HEK293 (cell line): ENCODE results near the gene LPP.

Experiments
- CTCF ChIA-PET: fragments of 350-600 bp; formaldehyde crosslinking; extraction: SDS; loops from one replicate; lab custom pipeline; 2021; ENCODE audit warnings: antibody characterized with exemption; lab: Yijun Ruan, JAX
- POLR2A ChIA-PET: fragments of 300-600 bp; formaldehyde crosslinking; extraction: SDS; loops from one replicate; lab custom pipeline; 2020; ENCODE audit warnings: antibody characterized with exemption, inconsistent platforms; lab: Yijun Ruan, JAX
- H3K27ac ChIP-seq: fragments of 200-500 bp; sonication (Bioruptor generic); 2 replicates; pipeline ENCODE4 v1.5.1; 2014; ENCODE audit warnings: low read depth, low read length, control low read depth, inconsistent platforms; ENCODE audit errors: extremely low read depth
- H3K36me3 ChIP-seq, 2 experiments: fragments of 200-500 bp in 1 of 2; sonication (Bioruptor generic) in 1 of 2; 1 replicate in 1 of 2; 2 replicates in 1 of 2; pipeline ENCODE4 v1.5.1; 2014 to 2017; ENCODE audit warnings: inconsistent platforms in 2 of 2, low read length in 2 of 2; ENCODE audit not compliant: control insufficient read depth in 2 of 2, insufficient read depth in 1 of 2
- H3K4me1 ChIP-seq: fragments of 200-500 bp; sonication (Bioruptor generic); 2 replicates; pipeline ENCODE4 v1.5.1; 2014; ENCODE audit warnings: mild to moderate bottlenecking, low read length, inconsistent platforms; ENCODE audit not compliant: control insufficient read depth, insufficient read depth
- H3K4me3 ChIP-seq: 2 replicates; pipeline ENCODE4 v1.5.1; 2011; ENCODE audit warnings: low read depth, mild to moderate bottlenecking, control low read depth, low read length, moderate library complexity
- H3K9me3 ChIP-seq: fragments of 200-500 bp; sonication (Bioruptor generic); 2 replicates; pipeline ENCODE4 v1.5.1; 2014; ENCODE audit warnings: low read depth, low read length, inconsistent platforms; ENCODE audit not compliant: control insufficient read depth, insufficient read depth
- GLIS1 ChIP-seq: fragments of 450-650 bp; formaldehyde crosslinking; IDR thresholded peaks from 2 replicates; pipeline ENCODE4 v1.5.1; 2016; ENCODE audit warnings: missing biosample characterization, missing genetic modification characterization
- KLF10 ChIP-seq: fragments of 450-650 bp; IDR thresholded peaks from 2 replicates; pipeline ENCODE4 v1.5.1; 2018; ENCODE audit warnings: missing biosample characterization, mild to moderate bottlenecking, missing genetic modification characterization
- KLF8 ChIP-seq: fragments of 450-650 bp; formaldehyde crosslinking; IDR thresholded peaks from 2 replicates; pipeline ENCODE4 v1.5.1; 2016; ENCODE audit warnings: missing biosample characterization, missing genetic modification characterization
- SCRT1 ChIP-seq: fragments of 450-650 bp; formaldehyde crosslinking; IDR thresholded peaks from 2 replicates; pipeline ENCODE4 v1.5.1; 2016; ENCODE audit warnings: missing biosample characterization, missing genetic modification characterization, borderline replicate concordance
- TCF7L2 ChIP-seq: IDR thresholded peaks from 2 replicates; pipeline ENCODE4 v1.6.1; 2011; ENCODE audit warnings: low read depth, mild to moderate bottlenecking, inconsistent platforms, low read length, moderate library complexity, borderline replicate concordance
- ZFP37 ChIP-seq: fragments of 450-650 bp; formaldehyde crosslinking; IDR thresholded peaks from 2 replicates; pipeline ENCODE4 v1.5.1; 2016; ENCODE audit warnings: missing biosample characterization, missing genetic modification characterization
- ZNF133 ChIP-seq: fragments of 450-650 bp; formaldehyde crosslinking; IDR thresholded peaks from 2 replicates; pipeline ENCODE4 v1.5.1; 2016; ENCODE audit warnings: missing biosample characterization, missing genetic modification characterization
- ZNF157 ChIP-seq: fragments of 450-650 bp; formaldehyde crosslinking; IDR thresholded peaks from 2 replicates; pipeline ENCODE4 v1.5.1; 2016; ENCODE audit warnings: missing biosample characterization, missing genetic modification characterization
- ZNF175 ChIP-seq: fragments of 450-650 bp; formaldehyde crosslinking; IDR thresholded peaks from 2 replicates; pipeline ENCODE4 v1.5.1; 2016; ENCODE audit warnings: missing biosample characterization, missing genetic modification characterization
- ZNF239 ChIP-seq: fragments of 450-650 bp; formaldehyde crosslinking; IDR thresholded peaks from 2 replicates; pipeline ENCODE4 v1.5.1; 2016; ENCODE audit warnings: missing biosample characterization, missing genetic modification characterization
- ZNF280C ChIP-seq: fragments of 450-650 bp; formaldehyde crosslinking; IDR thresholded peaks from 2 replicates; pipeline ENCODE4 v1.5.1; 2016; ENCODE audit warnings: missing biosample characterization, missing genetic modification characterization
- ZNF335 ChIP-seq: fragments of 450-650 bp; formaldehyde crosslinking; conservative IDR thresholded peaks from 2 replicates; pipeline ENCODE4 v1.5.1; 2016; ENCODE audit warnings: missing biosample characterization, missing genetic modification characterization
- ZNF426 ChIP-seq: fragments of 450-650 bp; formaldehyde crosslinking; IDR thresholded peaks from 2 replicates; pipeline ENCODE4 v1.5.1; 2017; ENCODE audit warnings: missing biosample characterization, missing genetic modification characterization, mild to moderate bottlenecking, inconsistent platforms, moderate library complexity
- ZNF488 ChIP-seq: fragments of 450-650 bp; formaldehyde crosslinking; IDR thresholded peaks from 2 replicates; pipeline ENCODE4 v1.5.1; 2016; ENCODE audit warnings: missing biosample characterization, missing genetic modification characterization
- ZNF501 ChIP-seq: fragments of 450-650 bp; formaldehyde crosslinking; IDR thresholded peaks from 2 replicates; pipeline ENCODE4 v1.5.1; 2016; ENCODE audit warnings: missing biosample characterization, missing genetic modification characterization
- ZNF510 ChIP-seq: fragments of 450-650 bp; formaldehyde crosslinking; IDR thresholded peaks from 2 replicates; pipeline ENCODE4 v1.5.1; 2018; ENCODE audit warnings: mild to moderate bottlenecking, missing genetic modification characterization, missing biosample characterization; ENCODE audit not compliant: insufficient replicate concordance
- ZNF529 ChIP-seq: fragments of 450-650 bp; formaldehyde crosslinking; IDR thresholded peaks from 2 replicates; pipeline ENCODE4 v1.5.1; 2017; ENCODE audit warnings: missing genetic modification characterization, missing biosample characterization; ENCODE audit not compliant: insufficient replicate concordance
- ZNF544 ChIP-seq: fragments of 450-650 bp; formaldehyde crosslinking; IDR thresholded peaks from 2 replicates; pipeline ENCODE4 v1.5.0; 2017; ENCODE audit warnings: missing biosample characterization, missing genetic modification characterization
- ZNF548 ChIP-seq: fragments of 450-650 bp; formaldehyde crosslinking; IDR thresholded peaks from 2 replicates; pipeline ENCODE4 v1.5.1; 2016; ENCODE audit warnings: missing biosample characterization, missing genetic modification characterization
- ZNF549 ChIP-seq: fragments of 450-650 bp; IDR thresholded peaks from 2 replicates; pipeline ENCODE4 v1.5.1; 2018; ENCODE audit warnings: missing biosample characterization, missing genetic modification characterization, mild to moderate bottlenecking, inconsistent platforms, moderate library complexity
- ZNF621 ChIP-seq: fragments of 450-650 bp; formaldehyde crosslinking; IDR thresholded peaks from 2 replicates; pipeline ENCODE4 v1.5.1; 2017; ENCODE audit warnings: missing biosample characterization, missing genetic modification characterization
- ZNF692 ChIP-seq: fragments of 450-650 bp; formaldehyde crosslinking; IDR thresholded peaks from 2 replicates; pipeline ENCODE4 v1.5.1; 2016; ENCODE audit warnings: missing biosample characterization, missing genetic modification characterization
- ZNF747 ChIP-seq: fragments of 450-650 bp; formaldehyde crosslinking; IDR thresholded peaks from 2 replicates; pipeline ENCODE4 v1.5.1; 2016; ENCODE audit warnings: missing biosample characterization, missing genetic modification characterization
- ZNF837 ChIP-seq: fragments of 450-650 bp; formaldehyde crosslinking; IDR thresholded peaks from 2 replicates; pipeline ENCODE4 v1.5.1; 2016; ENCODE audit warnings: missing biosample characterization, missing genetic modification characterization

Gene LPP

GRCh38 chr3:188934989-188935388 lies 781.0 kb downstream of the LPP start (continued):
- no peak for TF ChIP-seq ZNF488

- TF ChIP-seq ZNF510 (tag by site-specific recombination): no peak
- TF ChIP-seq ZFP37 (tag by site-specific recombination): no peak
- no peak for TF ChIP-seq KLF10 (tag by site-specific recombination)
- no peak for TF ChIP-seq ZNF529
- no peak for TF ChIP-seq ZNF335
- no peak for TF ChIP-seq GLIS1 (tag by site-specific recombination)
- no peak for TF ChIP-seq ZNF747
- no peak for TF ChIP-seq ZNF426 (tag by site-specific recombination)
- no peak for TF ChIP-seq ZNF280C (tag by site-specific recombination)
- no peak for TF ChIP-seq ZNF549 (tag by site-specific recombination)
- no peak for TF ChIP-seq ZNF501 (tag by site-specific recombination)
- no peak for TF ChIP-seq ZNF692 (tag by site-specific recombination)
- ChIA-PET POLR2A (no interaction called here), CTCF (interaction anchor here (1.0 kb wide), 1 partner anchor 1198 kb away, joined by 3 read pairs; no protein-coding TSS in a partner anchor)
- no peak overlapping the region for H3K4me3 ChIP-seq
- H3K4me1 ChIP-seq: no peaks in the 10 kb centered on the region
- H3K36me3 ChIP-seq: no peaks in the 10 kb centered on the region
- no peak overlapping the region for H3K27ac ChIP-seq
- H3K9me3 ChIP-seq: no peaks in the 10 kb centered on the region
Observed at GRCh38 chr3:188936597-188937107, 782.7 kb downstream of the LPP start.

GRCh38 chr3:188937389-188937788 lies 783.4 kb downstream of the LPP start:
- no peaks in the 10 kb centered on the region for H3K36me3 ChIP-seq
- no peaks in the 10 kb centered on the region for H3K9me3 ChIP-seq
- POLR2A ChIA-PET: no interaction called here
- H3K4me3 ChIP-seq: no peak overlapping the region
- no peak overlapping the region for H3K27ac ChIP-seq
- no peak for TF ChIP-seq ZNF837 (tag by site-specific recombination)
- TF ChIP-seq ZNF239: no peak
- TF ChIP-seq ZNF548: no peak
- no peak for TF ChIP-seq KLF8 (tag by site-specific recombination)
- TF ChIP-seq ZNF280C (tag by site-specific recombination): no peak
- no peak for TF ChIP-seq ZNF157 (tag by site-specific recombination)
- TF ChIP-seq TCF7L2: no peak
- TF ChIP-seq ZNF544 (tag by site-specific recombination): no peak
- no peak for TF ChIP-seq ZNF621 (tag by site-specific recombination)
- TF ChIP-seq ZNF133 (tag by site-specific recombination): no peak
- TF ChIP-seq ZNF175: no peak
- TF ChIP-seq SCRT1: no peak
- CTCF ChIA-PET: no interaction called here
- no peaks in the 10 kb centered on the region for H3K4me1 ChIP-seq
